GM21717 (cell line): ENCODE data around the gene ASMTL.
"Not testable (repeated sequence)": the region's sequence is repeated elsewhere in the genome, so short reads cannot be mapped to it uniquely, and the experiment has no call there.

Experiments
- ATAC-seq: cut with Tn5 transposase; IDR thresholded peaks from one replicate; pipeline ENCODE4 v1.9.1; 2021; ENCODE audit warnings: mild to moderate bottlenecking, moderate library complexity; ENCODE audit not compliant: unreplicated experiment

Gene ASMTL

GRCh38 chrX:1455948-1456280 lies 3.2 kb upstream of the ASMTL start:
- no peak for ATAC-seq

- ATAC-seq: peak; percentile 48
Observed at GRCh38 chrX:1453951-1454785, 1.5 kb upstream of the ASMTL start.

GRCh38 chrX:1453395-1453783 lies 680 bp upstream of the ASMTL start:
- peak; percentile 36 for ATAC-seq

GRCh38 chrX:1451661-1452515 lies 821 bp downstream of the ASMTL start:
- ATAC-seq: no peak

GRCh38 chrX:1451251-1451660 lies 1.5 kb downstream of the ASMTL start:
- no peak for ATAC-seq

GRCh38 chrX:1450361-1451161 lies 2.1 kb downstream of the ASMTL start:
- no peak for ATAC-seq

GRCh38 chrX:1449823-1450149 lies 2.9 kb downstream of the ASMTL start:
- no peak for ATAC-seq

- ATAC-seq: no peak
Observed at GRCh38 chrX:1449036-1449822, 3.5 kb downstream of the ASMTL start.

GRCh38 chrX:1448573-1449001 lies 4.1 kb downstream of the ASMTL start:
- ATAC-seq: not testable (repeated sequence)

- not testable (repeated sequence) for ATAC-seq
Observed at GRCh38 chrX:1447969-1448572, 4.6 kb downstream of the ASMTL start.

- not testable (repeated sequence) for ATAC-seq
Observed at GRCh38 chrX:1446984-1447968, 5.4 kb downstream of the ASMTL start.

GRCh38 chrX:1444561-1445500 lies 7.9 kb downstream of the ASMTL start:
- ATAC-seq: no peak

GRCh38 chrX:1443496-1444075 lies 9.1 kb downstream of the ASMTL start:
- no peak for ATAC-seq

GRCh38 chrX:1442724-1443367 lies 9.9 kb downstream of the ASMTL start:
- ATAC-seq: no peak

GRCh38 chrX:1442016-1442665 lies 10.6 kb downstream of the ASMTL start:
- no peak for ATAC-seq

- ATAC-seq: no peak
Observed at GRCh38 chrX:1440506-1440905, 12.2 kb downstream of the ASMTL start.
